GM19351 (cell line): Measurements from ENCODE around the gene GOLGA5.
"Not testable (repeated sequence)": the region's sequence is repeated elsewhere in the genome, so short reads cannot be mapped to it uniquely, and the experiment has no call there.

Experiments used
- ATAC-seq: cut with Tn5 transposase; IDR thresholded peaks from one replicate; pipeline ENCODE4 v1.9.1; 2021; ENCODE audit warnings: mild to moderate bottlenecking, moderate library complexity; ENCODE audit not compliant: unreplicated experiment

The GOLGA5 gene

DNA sequence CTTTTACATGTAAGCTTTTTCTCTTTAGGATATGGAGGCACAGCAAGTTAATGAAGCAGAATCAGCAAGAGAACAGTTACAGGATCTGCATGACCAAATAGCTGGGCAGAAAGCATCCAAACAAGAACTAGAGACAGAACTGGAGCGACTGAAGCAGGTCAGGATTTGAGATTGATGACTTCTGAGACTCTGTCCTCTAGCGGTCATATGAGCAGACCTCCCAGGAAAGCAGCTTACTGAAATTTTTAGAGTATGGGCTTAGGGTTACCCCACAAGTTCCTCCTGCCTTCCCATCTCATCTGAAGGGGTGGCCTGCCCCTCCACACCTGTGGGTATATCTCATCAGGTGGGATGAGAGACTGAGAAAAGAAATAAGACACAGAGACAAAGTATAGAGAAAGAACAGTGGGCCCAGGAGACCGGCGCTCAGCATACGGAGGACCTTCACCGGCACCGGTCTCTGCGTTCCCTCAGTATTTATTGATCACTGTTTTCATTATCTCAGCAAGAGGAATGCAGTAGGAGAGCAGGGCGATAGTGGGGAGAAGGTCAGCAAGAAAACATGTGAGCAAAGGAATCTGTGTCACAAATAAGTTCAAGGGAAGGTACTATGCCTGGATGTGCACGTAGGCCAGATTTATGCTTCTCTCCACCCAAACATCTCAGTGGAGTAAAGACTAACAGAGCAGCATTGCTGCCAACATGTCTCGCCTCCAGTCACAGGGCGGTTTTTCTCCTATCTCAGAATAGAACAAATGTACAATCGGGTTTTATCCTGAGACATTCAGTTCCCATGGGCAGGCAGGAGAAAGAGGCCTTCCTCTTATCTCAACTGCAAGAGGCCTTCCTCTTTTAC lies 25.8 kb downstream of the GOLGA5 start:
- not testable (repeated sequence) for ATAC-seq

DNA sequence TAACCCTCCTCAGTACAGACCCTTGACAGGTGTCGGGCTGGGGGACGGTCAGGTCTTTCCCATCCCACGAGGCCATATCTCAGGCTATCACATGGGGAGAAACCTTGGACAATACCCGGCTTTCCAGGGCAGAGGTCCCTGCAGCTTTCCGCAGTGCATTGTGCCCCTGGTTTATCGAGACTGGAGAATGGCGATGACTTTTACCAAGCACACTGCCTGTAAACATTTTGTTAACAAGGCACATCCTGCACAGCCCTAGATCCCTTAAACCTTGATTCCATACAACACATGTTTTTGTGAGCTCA lies 26.4 kb downstream of the GOLGA5 start:
- ATAC-seq, result not testable (repeated sequence)

DNA sequence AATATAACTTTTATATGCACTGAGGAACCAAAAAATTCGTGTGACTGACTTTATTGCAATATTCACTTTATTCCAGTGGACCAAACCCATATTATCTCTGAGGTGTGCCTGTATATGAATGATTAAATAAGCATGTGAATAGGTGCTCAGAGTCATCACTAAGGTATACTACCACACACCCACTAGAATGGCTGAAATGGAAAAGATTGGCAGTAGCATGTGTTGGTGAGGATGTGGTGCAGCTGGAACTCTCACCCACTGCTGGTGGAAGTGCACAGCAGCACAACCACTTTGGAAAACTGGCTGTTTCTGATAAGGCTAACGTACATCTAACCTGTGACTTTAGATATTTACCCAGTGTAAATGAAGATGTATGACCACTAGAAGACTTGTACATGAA lies 36.8 kb downstream of the GOLGA5 start:
- no peak for ATAC-seq

DNA sequence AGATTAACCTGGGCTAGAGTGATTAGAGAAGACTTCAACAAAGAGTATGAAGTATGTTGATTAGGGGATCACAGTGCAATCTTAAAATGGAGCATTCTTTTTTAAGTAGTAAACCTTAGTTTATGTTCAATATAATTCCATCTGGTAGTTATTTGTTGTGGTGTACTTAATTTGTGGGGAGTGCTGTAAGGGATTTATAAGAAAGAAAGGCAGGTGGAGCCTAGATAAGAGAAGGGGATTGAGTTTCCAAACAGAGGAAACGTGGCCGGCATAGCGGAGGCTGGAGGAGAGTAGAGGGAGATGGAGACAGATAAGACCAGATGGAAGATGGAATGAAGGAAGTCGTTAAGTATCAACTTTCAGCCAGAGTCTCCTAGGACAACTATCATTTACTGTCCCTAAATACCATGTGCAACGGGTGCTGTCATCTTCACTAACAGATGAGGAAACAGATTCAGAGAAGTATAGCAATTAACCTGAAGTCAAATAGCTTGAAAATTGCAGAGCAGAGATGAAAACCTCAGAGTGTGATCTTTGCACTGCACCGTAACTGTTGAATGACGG lies 38.1 kb downstream of the GOLGA5 start:
- no peak for ATAC-seq

DNA sequence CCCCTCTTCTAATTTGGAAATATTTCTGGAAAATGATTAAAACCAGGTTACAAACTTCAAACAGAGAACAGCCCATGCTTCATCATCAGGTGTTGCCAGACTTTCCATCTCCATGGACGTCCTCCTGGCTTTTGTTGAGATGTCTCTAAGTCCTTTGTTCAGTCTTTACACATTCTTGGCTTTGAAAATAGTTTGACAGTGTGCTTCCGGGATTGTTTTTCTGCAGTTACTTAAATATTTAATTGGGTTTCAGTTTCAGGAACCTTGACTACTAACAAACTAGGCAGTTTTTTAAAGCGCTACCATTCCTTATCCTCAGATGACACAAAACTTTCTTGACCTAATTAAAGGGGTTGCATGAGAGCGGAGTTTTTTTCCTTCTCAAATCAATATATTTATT lies 47.8 kb downstream of the GOLGA5 start:
- no peak for ATAC-seq

DNA sequence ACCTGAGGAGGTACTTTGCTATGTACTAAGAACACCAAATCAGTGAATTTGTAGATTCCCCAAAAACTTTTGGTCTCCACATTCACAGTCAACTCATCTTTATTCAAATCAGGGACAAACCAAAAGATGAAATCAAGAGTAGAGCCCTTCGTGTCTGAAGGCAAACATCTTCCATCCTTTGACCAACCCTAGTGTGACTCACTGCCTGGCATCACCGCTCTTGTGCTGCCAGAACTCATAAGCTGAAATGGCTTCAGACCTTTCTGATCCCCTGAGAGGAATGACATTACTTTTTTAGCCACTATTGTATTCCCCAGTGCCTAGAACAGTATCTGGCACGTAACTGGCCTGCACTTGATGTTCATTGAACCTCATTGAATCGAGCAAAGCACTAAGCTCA lies 50.1 kb downstream of the GOLGA5 start:
- ATAC-seq, result no peak

DNA sequence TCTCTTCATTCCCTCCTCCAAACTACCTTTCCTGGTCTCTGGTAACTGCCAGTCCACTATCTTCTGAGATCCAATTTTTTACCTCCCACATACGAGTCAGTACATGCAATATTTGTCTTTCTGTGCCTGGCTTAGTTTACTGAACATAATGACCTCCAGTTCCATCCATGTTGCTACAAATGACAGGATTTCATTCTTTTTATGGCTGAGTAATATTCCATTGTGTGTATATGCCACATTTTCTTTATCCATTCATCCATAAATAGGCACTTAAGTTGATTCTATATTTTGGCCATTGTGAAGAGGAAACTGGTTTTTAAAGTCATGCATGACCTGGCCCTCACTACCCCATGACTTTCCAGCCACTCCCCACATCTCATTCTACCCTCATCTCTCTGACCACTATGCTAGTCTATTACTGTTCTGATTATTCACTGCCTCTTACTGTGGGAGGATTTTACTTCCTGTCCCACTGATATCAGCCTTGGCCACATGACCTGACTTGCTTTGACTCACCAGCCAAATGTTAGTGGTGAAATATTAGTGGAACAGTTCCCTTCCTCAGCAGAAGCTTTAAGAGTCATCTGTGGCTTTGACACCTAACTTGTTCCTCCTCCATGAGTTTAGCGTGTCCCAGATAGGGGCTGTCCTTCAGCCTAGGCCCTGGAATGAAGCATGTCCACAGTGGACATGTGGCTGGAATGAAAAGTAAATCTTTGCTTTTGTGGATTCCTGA lies 52.2 kb downstream of the GOLGA5 start:
- ATAC-seq, result peak; percentile 94

DNA sequence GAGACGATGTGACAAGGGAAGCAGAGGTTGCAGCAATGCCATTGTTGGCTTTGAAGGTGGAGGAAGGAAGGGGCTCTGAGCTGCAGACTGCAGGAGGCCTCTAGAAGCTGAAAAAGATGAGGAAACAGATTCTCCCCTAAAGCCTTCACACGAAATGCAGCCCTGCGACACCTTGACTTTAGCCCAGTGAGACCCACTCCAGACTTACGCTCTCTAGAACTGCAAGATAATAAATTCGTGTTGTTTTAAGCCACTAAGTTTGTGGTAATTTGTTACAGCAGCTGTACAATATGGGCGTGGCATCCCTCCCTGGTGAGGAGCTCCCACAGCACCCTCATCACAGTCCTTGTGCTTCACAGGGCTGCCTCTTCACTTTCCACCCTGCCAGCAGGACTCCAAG lies 53.2 kb downstream of the GOLGA5 start:
- ATAC-seq, result no peak

DNA sequence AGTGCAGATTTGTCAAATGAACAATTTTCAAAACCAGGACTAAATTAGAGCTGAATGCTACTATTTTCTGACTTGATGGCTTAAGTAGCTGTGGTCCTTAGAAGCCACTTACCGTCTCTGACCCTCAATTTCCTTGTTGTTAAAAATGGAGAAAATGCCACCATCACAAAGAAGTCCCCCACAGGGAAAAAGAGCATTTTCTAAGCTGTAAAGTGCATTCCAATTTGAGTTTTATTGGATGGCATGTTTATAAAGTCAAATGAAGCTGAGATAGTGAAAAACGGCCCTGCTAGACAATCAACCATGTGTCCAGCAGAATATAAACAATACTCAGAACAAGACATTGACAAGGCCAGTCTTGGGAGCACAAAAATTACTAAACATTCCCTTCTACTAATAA lies 53.6 kb downstream of the GOLGA5 start:
- ATAC-seq, result no peak

DNA sequence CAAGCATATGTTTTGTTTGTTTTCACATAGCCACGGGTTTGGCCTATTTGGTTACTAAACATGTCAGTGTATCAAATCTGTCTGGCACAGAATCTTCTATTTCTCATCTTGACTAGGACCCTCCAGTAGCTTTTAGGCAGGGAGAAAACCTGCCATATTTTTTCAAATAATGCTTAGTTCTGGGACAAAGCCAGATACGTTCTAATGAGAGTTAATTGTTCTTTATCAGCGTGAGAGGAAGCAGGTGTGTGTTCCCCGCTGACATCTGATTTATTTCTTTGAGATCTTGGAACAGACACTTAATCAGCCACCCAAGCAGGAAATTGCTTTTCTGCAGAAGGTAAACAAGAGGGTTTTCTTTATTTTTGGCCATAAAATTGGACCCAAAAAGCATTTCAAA lies 54.8 kb downstream of the GOLGA5 start:
- no peak for ATAC-seq

DNA sequence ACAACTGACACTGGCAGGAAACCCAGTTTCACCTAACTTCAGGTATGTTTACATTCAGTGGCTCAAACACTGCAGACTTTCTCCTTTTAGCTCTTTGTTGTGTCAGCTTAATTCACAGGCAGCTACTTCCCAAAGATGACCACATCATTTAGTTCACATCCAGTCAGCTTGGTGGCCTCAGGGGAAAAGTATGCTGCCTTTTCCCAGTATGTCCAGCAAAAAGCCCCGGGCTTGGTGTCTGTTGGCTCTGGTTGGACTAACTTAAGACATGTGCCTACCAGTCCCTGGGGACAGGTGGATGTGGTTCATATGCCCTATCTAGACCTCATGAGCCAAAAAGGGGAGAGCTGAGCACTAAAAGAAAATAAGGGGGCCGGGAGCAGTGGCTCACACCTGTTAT lies 56.4 kb downstream of the GOLGA5 start:
- ATAC-seq, result no peak

DNA sequence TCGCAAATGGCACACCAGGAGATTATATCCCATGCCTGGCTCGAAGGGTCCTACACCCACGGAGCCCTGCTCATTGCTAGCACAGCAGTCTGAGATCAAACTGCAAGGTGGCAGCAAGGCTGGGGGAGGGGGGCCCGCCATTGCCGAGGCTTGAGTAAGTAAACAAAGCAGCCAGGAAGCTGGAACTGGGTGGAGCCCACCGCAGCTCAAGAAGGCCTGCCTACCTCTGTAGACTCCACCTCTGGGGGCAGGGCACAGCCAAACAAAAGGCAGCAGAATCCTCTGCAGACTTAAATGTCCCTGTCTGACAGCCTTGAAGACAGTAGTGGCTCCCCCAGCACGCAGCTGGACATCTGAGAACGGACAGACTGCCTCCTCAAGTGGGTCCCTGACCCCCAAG lies 59.0 kb downstream of the GOLGA5 start:
- ATAC-seq, result not testable (repeated sequence)

DNA sequence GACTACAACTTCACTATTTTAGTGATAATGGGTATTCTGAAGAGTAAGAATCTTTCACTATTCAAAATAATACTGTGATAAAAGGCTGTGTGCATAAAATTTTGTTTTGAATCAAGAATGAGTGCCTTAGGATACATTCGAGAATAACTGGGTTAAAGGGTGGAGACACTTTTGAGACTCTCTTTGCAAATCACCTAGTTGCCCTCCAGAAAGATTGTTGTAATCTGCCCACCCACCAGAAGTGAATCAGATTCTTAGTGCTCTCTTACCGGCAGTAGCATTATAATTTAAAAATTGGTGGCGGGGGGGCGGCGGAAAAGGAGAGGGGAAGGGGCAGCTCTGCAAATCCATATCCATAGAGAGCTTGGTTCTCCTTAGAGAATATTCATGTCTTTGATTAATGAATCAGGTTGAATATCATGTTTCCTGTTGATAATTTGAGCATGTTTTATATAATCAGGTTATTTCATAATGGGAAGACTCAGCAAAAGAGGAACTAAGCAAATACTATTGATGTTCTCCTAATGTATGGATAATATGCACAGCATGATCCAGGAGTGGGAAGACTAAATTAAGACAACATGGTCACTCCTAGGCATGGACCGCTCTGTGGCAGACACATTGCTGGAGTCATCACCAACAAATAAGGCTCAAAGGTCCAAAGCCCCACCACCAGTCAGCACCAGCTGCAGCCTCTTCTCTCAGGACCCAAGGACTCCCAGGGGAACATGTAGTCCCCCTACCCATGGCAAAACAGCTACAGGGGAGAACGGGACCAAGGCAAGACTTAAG lies 66.1 kb downstream of the GOLGA5 start:
- no peak for ATAC-seq

DNA sequence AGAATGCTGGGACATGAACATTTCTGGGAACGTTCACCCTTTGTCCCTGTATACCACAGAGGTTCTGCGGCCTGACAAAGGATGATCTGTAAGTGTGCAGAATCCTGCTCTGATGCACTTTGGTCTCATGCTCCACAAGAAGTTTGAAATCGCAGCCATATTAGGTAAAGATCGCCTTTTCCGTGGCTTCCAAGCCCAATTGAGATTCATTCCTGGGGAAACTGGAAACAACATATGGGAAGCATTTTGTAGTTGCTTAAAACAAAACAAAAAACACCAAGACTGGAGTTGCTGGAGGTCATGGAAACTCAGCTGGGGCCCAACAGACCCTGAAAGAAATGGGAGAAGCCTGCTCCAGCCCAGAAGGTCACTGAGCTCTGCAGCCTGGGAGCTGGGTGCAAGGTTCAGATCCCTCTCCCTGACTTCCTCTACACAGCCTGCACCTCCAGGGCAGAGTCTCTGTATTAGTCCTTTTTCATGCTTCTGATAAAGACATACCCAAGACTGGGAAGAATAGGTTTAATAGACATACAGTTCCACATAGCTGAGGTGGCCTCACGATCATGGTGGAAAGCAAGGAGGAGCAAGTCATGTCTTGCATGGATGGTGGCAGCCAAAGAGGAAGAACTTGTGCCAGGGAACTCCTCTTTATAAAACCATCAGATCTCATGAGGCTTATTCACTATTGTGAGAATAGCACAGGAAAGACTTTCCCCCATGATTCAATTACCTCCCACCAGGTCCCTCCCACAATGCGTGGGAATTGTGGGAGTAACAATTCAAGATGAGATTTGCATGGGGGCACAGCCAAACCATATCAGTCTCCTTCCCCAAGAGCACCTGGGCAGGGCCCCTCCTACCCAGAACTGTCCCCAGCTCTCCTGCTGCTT lies 68.0 kb downstream of the GOLGA5 start:
- ATAC-seq, result no peak

DNA sequence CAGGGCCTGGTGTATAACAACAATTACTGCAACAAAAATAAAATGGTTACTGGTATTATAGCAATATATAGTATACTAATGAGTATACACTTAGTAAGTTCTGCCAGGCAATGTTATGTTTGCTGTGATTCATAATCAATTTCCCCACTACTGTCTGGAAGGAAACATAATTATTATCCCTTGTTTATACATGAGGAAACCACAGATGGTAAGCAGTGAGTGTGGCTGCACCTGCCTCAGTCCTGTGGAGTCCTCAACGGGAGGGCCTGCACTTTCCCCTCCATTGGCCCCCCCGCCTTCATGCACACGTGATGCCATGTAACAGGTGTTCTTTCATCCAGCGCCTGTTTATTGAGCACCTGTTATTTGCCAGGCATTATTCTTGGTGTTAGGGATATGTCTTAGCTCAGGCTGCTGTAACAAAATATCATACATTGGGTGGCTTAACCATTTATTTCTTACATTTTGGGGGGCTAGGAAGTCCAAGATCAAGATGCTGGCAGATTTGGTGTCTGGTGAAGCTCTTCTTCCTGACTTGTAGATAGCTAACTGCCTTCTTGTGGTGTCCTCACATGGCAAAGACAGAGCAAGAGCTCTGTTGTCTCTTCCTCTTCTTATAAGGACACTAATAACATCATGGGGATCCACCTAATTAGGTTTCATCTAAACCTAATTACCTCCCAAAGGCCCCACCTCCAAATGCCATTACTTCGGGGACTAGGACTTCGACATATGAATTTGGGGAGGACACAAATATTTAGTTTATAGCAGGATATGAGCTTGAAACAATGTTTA lies 69.4 kb downstream of the GOLGA5 start:
- no peak for ATAC-seq

DNA sequence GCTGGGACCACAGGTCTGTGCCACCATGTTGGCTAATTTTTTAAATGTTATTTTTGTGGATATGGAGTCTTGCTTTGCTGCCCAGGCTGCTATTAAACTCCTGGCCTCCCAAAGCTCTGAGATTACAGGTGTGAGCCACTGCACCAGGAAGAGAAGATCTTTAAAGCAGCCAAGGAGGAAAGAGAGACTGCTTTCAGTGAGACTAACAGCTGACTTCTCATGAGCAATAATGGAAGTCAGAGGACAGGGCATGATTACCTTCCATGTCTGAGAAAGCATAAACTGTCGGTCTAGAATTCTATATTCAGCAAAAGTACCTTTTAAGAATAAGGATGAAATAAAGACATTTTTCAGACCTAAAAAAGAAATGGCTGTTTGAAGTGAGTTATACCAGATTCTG lies 71.6 kb downstream of the GOLGA5 start:
- ATAC-seq, result no peak

DNA sequence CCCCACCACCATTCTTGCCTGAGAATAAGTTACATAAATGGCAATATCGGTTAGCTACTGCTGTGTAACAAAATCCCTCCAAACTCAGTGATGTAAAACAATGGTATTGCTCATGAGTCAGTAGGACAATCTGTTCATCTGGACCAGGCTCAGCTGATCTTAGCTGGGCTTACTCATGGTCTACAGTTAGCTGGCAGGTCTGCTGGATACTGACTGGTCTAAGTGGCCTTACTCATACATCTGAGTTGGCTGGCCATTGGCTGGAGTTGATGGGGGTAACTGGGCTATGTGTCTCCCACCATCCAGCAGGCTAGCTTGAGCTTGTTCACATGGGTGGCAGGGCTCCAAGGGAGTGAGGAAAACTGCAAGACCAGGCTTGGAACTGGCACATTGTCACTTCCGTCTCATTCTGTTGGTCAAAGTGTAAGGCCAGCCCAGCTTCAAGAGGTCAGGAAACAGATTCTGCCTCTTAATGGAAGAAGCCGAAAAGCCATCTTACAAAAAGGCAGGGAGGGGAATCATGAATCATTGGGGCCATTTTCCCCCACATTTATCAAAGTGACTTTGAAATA lies 72.2 kb downstream of the GOLGA5 start:
- no peak for ATAC-seq

DNA sequence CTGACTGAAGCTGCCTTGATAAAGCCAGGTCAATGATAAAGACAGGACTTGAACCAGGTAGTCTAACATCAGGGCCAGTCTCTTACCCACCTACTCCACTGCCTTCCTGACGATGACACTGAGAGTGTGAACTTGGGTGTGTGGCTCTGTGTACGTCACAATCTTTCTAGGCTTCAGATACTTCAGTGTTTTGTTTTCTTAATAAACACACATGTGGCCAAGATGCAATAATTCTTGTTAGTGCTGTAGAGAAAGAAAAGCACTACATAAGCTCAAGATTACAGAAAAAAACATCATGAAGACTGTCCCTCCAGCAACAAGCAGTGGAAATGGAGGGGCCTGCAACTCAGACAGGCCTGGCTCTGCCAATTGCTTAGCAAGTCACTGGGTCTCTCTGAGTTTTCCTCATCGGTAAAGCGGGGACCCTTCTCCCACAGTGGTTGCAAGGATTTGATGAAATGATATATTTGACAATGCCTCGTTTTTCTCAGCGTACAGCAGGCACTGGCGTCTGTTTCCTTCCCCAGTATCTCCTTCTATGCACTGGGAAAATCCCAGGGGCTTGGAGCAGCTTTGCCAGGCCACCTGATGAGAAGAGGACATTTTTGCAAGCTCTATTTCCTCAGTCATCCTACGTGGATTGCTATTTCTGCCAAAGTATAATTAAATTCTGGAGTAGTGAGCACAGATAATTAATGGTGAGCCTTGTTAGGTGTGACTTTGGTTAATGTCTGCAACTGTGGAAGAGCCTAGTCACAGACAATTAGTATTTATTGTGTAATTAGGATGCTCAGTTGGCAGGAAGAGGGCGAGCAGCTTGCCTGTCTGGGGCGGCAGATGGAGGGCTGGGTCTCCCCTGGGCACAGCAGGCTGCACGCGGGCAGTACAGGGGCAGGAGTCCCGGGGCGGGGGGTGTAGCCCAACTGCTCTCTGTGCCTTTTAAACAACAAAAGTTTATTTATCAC lies 73.1 kb downstream of the GOLGA5 start:
- no peak for ATAC-seq
